GM23338 (cell line): ENCODE results near the gene TMTC4. TPM values are rescaled to one million over a fixed set of nuclear protein-coding genes. Genes with fewer than 3 reads are reported as not detected.

ENCODE experiments used
- ATAC-seq: fragments of 200-7000 bp; cut with Tn5 transposase; 3 replicates; pipeline ENCODE4 v1.9.1; 2020
- DNase-seq: peaks from one replicate; pipeline ENCODE4 v3.0.0-alpha.2; 2015; ENCODE audit warnings: low spot score
- H2AFZ ChIP-seq: fragments of 200-600 bp; sonication (generic); 2 replicates; pipeline ENCODE4 v1.8.0; 2016; ENCODE audit warnings: antibody characterized with exemption, mild to moderate bottlenecking, moderate library complexity
- H3F3A ChIP-seq: fragments of 200-600 bp; sonication (generic); replicated peaks from 2 replicates; pipeline ENCODE4 v1.8.0; 2017; ENCODE audit warnings: antibody characterized with exemption, mixed run types, low read depth
- H3K27ac ChIP-seq: fragments of 200-600 bp; sonication (generic); 2 replicates; pipeline ENCODE4 v1.6.1; 2016; ENCODE audit warnings: low read depth
- H3K27me3 ChIP-seq: fragments of 200-600 bp; sonication (generic); 2 replicates; pipeline ENCODE4 v1.8.0; 2016; ENCODE audit warnings: mild to moderate bottlenecking, mixed run types, moderate library complexity; ENCODE audit not compliant: insufficient read depth
- H3K36me3 ChIP-seq: fragments of 200-600 bp; sonication (generic); 2 replicates; pipeline ENCODE4 v1.8.0; 2016; ENCODE audit warnings: mild to moderate bottlenecking; ENCODE audit not compliant: insufficient read depth
- H3K4me1 ChIP-seq: fragments of 200-600 bp; sonication (generic); 2 replicates; pipeline ENCODE4 v1.8.0; 2016; ENCODE audit warnings: mild to moderate bottlenecking, moderate library complexity; ENCODE audit not compliant: insufficient read depth
- H3K4me2 ChIP-seq: fragments of 200-600 bp; sonication (generic); 2 replicates; pipeline ENCODE4 v1.7.1; 2017; ENCODE audit warnings: mixed run types
- H3K4me3 ChIP-seq: fragments of 200-600 bp; sonication (generic); 2 replicates; pipeline ENCODE4 v1.6.1; 2016; ENCODE audit warnings: mixed run types
- H3K79me2 ChIP-seq: fragments of 200-600 bp; sonication (generic); replicated peaks from 2 replicates; pipeline ENCODE4 v1.8.0; 2017; ENCODE audit warnings: mild to moderate bottlenecking; ENCODE audit not compliant: insufficient read depth
- H3K9me2 ChIP-seq: fragments of 200-600 bp; sonication (generic); 2 replicates; pipeline ENCODE4 v1.8.0; 2017; ENCODE audit not compliant: insufficient read depth
- H4K20me1 ChIP-seq: fragments of 200-600 bp; sonication (generic); replicated peaks from 2 replicates; pipeline ENCODE4 v1.8.0; 2017; ENCODE audit warnings: mild to moderate bottlenecking; ENCODE audit not compliant: insufficient read depth
- H3K27ac Mint-ChIP-seq: 2 replicates; pipeline ENCODE4 v1.8.0; 2020; ENCODE audit warnings: inconsistent platforms, mild to moderate bottlenecking, moderate library complexity, mixed read lengths
- H3K27me3 Mint-ChIP-seq: 3 replicates; pipeline ENCODE4 v1.8.0; 2022; ENCODE audit warnings: low read depth, mild to moderate bottlenecking, moderate library complexity, mixed read lengths, inconsistent platforms; ENCODE audit not compliant: insufficient read depth, poor library complexity
- H3K36me3 Mint-ChIP-seq: 3 replicates; pipeline ENCODE4 v1.8.0; 2021; ENCODE audit warnings: low read depth, mild to moderate bottlenecking, inconsistent platforms, moderate library complexity, mixed read lengths
- H3K4me1 Mint-ChIP-seq: 3 replicates; pipeline ENCODE4 v1.8.0; 2020; ENCODE audit warnings: mild to moderate bottlenecking, inconsistent platforms, mixed read lengths
- H3K4me3 Mint-ChIP-seq: 3 replicates; pipeline ENCODE4 v1.8.0; 2021; ENCODE audit warnings: moderate library complexity, mild to moderate bottlenecking, inconsistent platforms, mixed read lengths
- H3K9me3 Mint-ChIP-seq: 3 replicates; pipeline ENCODE4 v1.8.0; 2020; ENCODE audit warnings: moderate library complexity, mild to moderate bottlenecking, inconsistent platforms, mixed read lengths
- EZH2 ChIP-seq: fragments of 200-600 bp; sonication (generic); IDR thresholded peaks from one replicate; pipeline ENCODE4 v1.8.0; 2017; ENCODE audit warnings: antibody characterized with exemption, mild to moderate bottlenecking, low read depth; ENCODE audit not compliant: unreplicated experiment
- STAT1 ChIP-seq: IDR thresholded peaks from one replicate; pipeline ENCODE4 v1.6.1; 2016; ENCODE audit warnings: antibody characterized with exemption; ENCODE audit not compliant: unreplicated experiment
- polyA plus RNA-seq: library from polyadenylated mRNA; unstranded; fragments of >200 nt; fragmentation: Nextera tagmentation; extraction: Ambion mirVana; gene quantifications from 2 replicates; pipeline ENCODE4 v1.2.1, GENCODE V29; 2016
- total RNA-seq: library from RNA; depleted of rRNA; stranded (reverse); fragments of >200 nt; shearing (Covaris generic); gene quantifications from 2 replicates; pipeline ENCODE4 v1.2.3, GENCODE V29; 2014
- TF ChIP-seq, protein P1 (sequence below), 2 experiments: fragments of 200-600 bp in 1 of 2; sonication (generic) in 1 of 2; conservative IDR thresholded peaks; 2 replicates each; pipeline versions ENCODE4 v1.5.1 to v1.6.1; 2016 to 2017; ENCODE audit warnings: antibody characterized with exemption in 2 of 2, low read depth in 2 of 2, mild to moderate bottlenecking in 2 of 2, moderate library complexity in 1 of 2
- TF ChIP-seq, protein P2 (sequence below): fragments of 250-450 bp; sonication (Bioruptor Pico); IDR thresholded peaks from 2 replicates; pipeline ENCODE4 v1.5.0; 2020; ENCODE audit warnings: mild to moderate bottlenecking, moderate library complexity

TMTC4 gene
- total and polyA plus RNA-seq, 2 experiments from 2014 or later: 21.9 to 50.0 TPM

DNA sequence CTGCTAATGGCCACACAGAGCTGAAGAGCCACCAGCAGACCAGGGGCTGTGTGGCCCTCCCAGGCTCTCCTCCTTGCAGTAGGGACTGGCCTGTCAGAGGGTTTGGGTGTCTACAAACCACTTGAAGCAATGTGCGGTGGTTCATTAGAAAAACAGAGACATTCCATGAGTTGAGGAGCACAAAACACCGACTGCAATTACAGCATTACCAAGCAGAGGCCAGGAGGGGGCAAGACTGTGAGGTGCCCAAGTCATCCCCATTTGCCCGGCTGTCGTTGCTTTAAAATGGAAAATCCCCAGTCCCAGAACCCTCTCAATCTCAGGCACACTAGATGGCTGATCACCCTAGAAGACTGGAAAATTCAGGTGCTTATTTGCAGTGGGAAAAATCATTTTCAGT, 15.0 kb downstream of the TMTC4 start:
- ATAC-seq (peak; percentile 84), DNase-seq (peak; percentile 63)
- Mint-ChIP-seq H3K9me3 (no peaks in the 10 kb centered on the region), H3K4me3 (no peak overlapping the region), H3K36me3 (peaks cover 76% of the 10 kb centered on the region), H3K4me1 (peaks cover 18% of the 10 kb centered on the region), H3K27me3 (no peaks in the 10 kb centered on the region), H3K27ac (peak overlapping the region; percentile 70; the same call in 1 of the 2 replicates)
- Histone ChIP-seq H3K27ac (peak overlapping the region; percentile 42; the same call in 1 of the 2 replicates), H4K20me1 (no peaks in the 10 kb centered on the region), H3F3A (no peaks in the 10 kb centered on the region), H3K4me2 (no peak overlapping the region), H3K79me2 (no peaks in the 10 kb centered on the region), H3K27me3 (no peaks in the 10 kb centered on the region), H3K9me2 (no peaks in the 10 kb centered on the region), H3K4me1 (peaks cover 11% of the 10 kb centered on the region), H3K36me3 (peaks cover 12% of the 10 kb centered on the region; the same call in 1 of the 2 replicates), H3K4me3 (no peak overlapping the region), H2AFZ (no peak overlapping the region)
- TF ChIP-seq, protein P1, sequence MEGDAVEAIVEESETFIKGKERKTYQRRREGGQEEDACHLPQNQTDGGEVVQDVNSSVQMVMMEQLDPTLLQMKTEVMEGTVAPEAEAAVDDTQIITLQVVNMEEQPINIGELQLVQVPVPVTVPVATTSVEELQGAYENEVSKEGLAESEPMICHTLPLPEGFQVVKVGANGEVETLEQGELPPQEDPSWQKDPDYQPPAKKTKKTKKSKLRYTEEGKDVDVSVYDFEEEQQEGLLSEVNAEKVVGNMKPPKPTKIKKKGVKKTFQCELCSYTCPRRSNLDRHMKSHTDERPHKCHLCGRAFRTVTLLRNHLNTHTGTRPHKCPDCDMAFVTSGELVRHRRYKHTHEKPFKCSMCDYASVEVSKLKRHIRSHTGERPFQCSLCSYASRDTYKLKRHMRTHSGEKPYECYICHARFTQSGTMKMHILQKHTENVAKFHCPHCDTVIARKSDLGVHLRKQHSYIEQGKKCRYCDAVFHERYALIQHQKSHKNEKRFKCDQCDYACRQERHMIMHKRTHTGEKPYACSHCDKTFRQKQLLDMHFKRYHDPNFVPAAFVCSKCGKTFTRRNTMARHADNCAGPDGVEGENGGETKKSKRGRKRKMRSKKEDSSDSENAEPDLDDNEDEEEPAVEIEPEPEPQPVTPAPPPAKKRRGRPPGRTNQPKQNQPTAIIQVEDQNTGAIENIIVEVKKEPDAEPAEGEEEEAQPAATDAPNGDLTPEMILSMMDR (conservative IDR thresholded peaks at IDR 0.05; ENCODE audit: low read depth in 2 of 2): peak; percentile 31 to 39
- TF ChIP-seq, protein P2, sequence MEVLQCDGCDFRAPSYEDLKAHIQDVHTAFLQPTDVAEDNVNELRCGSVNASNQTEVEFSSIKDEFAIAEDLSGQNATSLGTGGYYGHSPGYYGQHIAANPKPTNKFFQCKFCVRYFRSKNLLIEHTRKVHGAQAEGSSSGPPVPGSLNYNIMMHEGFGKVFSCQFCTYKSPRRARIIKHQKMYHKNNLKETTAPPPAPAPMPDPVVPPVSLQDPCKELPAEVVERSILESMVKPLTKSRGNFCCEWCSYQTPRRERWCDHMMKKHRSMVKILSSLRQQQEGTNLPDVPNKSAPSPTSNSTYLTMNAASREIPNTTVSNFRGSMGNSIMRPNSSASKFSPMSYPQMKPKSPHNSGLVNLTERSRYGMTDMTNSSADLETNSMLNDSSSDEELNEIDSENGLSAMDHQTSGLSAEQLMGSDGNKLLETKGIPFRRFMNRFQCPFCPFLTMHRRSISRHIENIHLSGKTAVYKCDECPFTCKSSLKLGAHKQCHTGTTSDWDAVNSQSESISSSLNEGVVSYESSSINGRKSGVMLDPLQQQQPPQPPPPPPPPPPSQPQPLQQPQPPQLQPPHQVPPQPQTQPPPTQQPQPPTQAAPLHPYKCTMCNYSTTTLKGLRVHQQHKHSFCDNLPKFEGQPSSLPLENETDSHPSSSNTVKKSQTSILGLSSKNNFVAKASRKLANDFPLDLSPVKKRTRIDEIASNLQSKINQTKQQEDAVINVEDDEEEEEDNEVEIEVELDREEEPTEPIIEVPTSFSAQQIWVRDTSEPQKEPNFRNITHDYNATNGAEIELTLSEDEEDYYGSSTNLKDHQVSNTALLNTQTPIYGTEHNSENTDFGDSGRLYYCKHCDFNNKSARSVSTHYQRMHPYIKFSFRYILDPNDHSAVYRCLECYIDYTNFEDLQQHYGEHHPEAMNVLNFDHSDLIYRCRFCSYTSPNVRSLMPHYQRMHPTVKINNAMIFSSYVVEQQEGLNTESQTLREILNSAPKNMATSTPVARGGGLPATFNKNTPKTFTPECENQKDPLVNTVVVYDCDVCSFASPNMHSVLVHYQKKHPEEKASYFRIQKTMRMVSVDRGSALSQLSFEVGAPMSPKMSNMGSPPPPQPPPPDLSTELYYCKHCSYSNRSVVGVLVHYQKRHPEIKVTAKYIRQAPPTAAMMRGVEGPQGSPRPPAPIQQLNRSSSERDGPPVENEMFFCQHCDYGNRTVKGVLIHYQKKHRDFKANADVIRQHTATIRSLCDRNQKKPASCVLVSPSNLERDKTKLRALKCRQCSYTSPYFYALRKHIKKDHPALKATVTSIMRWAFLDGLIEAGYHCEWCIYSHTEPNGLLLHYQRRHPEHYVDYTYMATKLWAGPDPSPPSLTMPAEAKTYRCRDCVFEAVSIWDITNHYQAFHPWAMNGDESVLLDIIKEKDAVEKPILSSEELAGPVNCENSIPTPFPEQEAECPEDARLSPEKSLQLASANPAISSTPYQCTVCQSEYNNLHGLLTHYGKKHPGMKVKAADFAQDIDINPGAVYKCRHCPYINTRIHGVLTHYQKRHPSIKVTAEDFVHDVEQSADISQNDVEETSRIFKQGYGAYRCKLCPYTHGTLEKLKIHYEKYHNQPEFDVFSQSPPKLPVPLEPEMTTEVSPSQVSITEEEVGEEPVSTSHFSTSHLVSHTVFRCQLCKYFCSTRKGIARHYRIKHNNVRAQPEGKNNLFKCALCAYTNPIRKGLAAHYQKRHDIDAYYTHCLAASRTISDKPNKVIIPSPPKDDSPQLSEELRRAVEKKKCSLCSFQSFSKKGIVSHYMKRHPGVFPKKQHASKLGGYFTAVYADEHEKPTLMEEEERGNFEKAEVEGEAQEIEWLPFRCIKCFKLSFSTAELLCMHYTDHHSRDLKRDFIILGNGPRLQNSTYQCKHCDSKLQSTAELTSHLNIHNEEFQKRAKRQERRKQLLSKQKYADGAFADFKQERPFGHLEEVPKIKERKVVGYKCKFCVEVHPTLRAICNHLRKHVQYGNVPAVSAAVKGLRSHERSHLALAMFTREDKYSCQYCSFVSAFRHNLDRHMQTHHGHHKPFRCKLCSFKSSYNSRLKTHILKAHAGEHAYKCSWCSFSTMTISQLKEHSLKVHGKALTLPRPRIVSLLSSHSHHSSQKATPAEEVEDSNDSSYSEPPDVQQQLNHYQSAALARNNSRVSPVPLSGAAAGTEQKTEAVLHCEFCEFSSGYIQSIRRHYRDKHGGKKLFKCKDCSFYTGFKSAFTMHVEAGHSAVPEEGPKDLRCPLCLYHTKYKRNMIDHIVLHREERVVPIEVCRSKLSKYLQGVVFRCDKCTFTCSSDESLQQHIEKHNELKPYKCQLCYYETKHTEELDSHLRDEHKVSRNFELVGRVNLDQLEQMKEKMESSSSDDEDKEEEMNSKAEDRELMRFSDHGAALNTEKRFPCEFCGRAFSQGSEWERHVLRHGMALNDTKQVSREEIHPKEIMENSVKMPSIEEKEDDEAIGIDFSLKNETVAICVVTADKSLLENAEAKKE: no peak

DNA sequence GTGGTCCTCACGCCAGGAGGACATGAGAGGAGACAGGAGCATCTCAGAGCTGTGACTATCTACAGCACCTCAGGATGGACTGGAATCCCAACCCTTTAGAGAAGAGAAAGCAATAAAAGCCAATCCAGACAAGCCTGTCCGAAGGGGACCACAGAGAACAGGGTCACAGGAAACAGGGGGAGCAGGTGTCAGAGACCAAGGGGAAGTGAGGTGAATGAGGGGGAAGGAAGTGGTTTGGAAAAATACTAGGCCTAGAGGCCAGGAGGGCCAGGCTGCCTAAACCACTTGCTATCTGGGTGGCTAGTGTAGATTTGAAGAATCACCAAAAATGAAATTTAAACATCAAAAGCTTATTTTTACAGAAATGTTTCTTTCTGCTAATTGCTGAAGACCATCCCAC, 16.2 kb downstream of the TMTC4 start:
- Histone ChIP-seq H3K27me3 (no peaks in the 10 kb centered on the region), H4K20me1 (no peaks in the 10 kb centered on the region), H3F3A (no peaks in the 10 kb centered on the region), H3K27ac (no peak overlapping the region), H3K4me1 (peaks cover 11% of the 10 kb centered on the region), H3K79me2 (no peaks in the 10 kb centered on the region), H3K4me2 (no peak overlapping the region), H3K9me2 (no peaks in the 10 kb centered on the region), H2AFZ (no peak overlapping the region), H3K4me3 (no peak overlapping the region), H3K36me3 (peaks cover 13% of the 10 kb centered on the region; the same call in 1 of the 2 replicates)
- peaks cover 75% of the 10 kb centered on the region for H3K36me3 Mint-ChIP-seq
- H3K4me3 Mint-ChIP-seq: no peak overlapping the region
- ATAC-seq (no peak), DNase-seq (no peak)
- H3K27me3 Mint-ChIP-seq: peaks cover under 1% of the 10 kb centered on the region
- H3K4me1 Mint-ChIP-seq: peaks cover 24% of the 10 kb centered on the region
- H3K9me3 Mint-ChIP-seq: no peaks in the 10 kb centered on the region
- 0 out of 2 replicates have a peak overlapping the region, but pooled peaks have one; percentile 1 for H3K27ac Mint-ChIP-seq
- TF ChIP-seq EZH2 (no peak), STAT1 (no peak)
